HepG2 (cell line): ENCODE results near the gene C3orf52.

Experiments used
- BCLAF1 ChIP-seq: fragments of 450-650 bp; IDR thresholded peaks from 2 replicates; pipeline ENCODE4 v1.6.1; 2017; ENCODE audit warnings: mild to moderate bottlenecking
- CTCF ChIP-seq: sonication (generic); formaldehyde crosslinking; IDR thresholded peaks from 2 replicates; pipeline ENCODE4 v1.5.0; 2020; ENCODE audit warnings: mild to moderate bottlenecking, missing genetic modification reagents, moderate library complexity
- KAT2B ChIP-seq: fragments of 150-350 bp; IDR thresholded peaks from 2 replicates; pipeline ENCODE4 v1.6.1; 2014; ENCODE audit warnings: low read depth, low read length, borderline replicate concordance
- PHF20 ChIP-seq: sonication (generic); formaldehyde crosslinking; IDR thresholded peaks from 2 replicates; pipeline ENCODE4 v1.5.0; 2020; ENCODE audit warnings: mild to moderate bottlenecking, missing genetic modification reagents
- RFXAP ChIP-seq: sonication (generic); formaldehyde crosslinking; IDR thresholded peaks from 2 replicates; pipeline ENCODE4 v1.4.0; 2020; ENCODE audit warnings: missing genetic modification reagents, borderline replicate concordance
- TBX2 ChIP-seq: sonication (generic); formaldehyde crosslinking; IDR thresholded peaks from 2 replicates; pipeline ENCODE4 v1.5.0; 2020; ENCODE audit warnings: missing genetic modification reagents, mild to moderate bottlenecking, borderline replicate concordance
- ZBTB39 ChIP-seq: sonication (generic); formaldehyde crosslinking; IDR thresholded peaks from 2 replicates; pipeline ENCODE4 v1.5.0; 2020; ENCODE audit warnings: missing genetic modification reagents

- TF ChIP-seq BCLAF1: no peak
- TF ChIP-seq ZBTB39: no peak
- TF ChIP-seq RFXAP (CRISPR knock-in tag): no peak
- TF ChIP-seq TBX2 (CRISPR knock-in tag): no peak
- TF ChIP-seq KAT2B: no peak
- TF ChIP-seq CTCF (CRISPR knock-in tag): no peak
- no peak for TF ChIP-seq PHF20
These were observed 57.1 kb downstream of the C3orf52 start for GRCh38 chr3:112143251-112143650.
